Measurements from ENCODE around the gene DCAF8. TPM values are rescaled to one million over a fixed set of nuclear protein-coding genes. Genes with fewer than 3 reads are reported as not detected.

Gene DCAF8
- total RNA-seq, 1 donor from 2014 or later: 172 TPM

- H3K36me3 Mint-ChIP-seq (ENCODE audit: insufficient read depth): peaks cover 13% of the 10 kb centered on the region
- no peaks in the 10 kb centered on the region for H3K9me3 Mint-ChIP-seq (ENCODE audit: low read depth)
- H3K4me1 Mint-ChIP-seq (ENCODE audit: low read depth): peaks cover 11% of the 10 kb centered on the region
- H3K27me3 Mint-ChIP-seq: no peaks in the 10 kb centered on the region
- H3K27ac Mint-ChIP-seq: no peak overlapping the region
- DNase-seq (ENCODE audit: low spot score, unreplicated experiment): no peak
- TF ChIP-seq CTCF (IDR thresholded peaks at IDR 0.05; ENCODE audit: unreplicated experiment): no peak
- peak overlapping the region; percentile 89 for H3K4me3 Mint-ChIP-seq (ENCODE audit: low read depth)
These were observed 23.2 kb upstream of the DCAF8 start for GRCh38 chr1:160285506-160285905.

GRCh38 chr1:160284782-160285344 is 22.5 kb upstream of the DCAF8 start, which contains the start of gene PEX19:
Gene PEX19 (minus strand): TSS chr1:160285133. CDS start chr1:160285124, 9 bp downstream.
- no peaks in the 10 kb centered on the region for H3K27me3 Mint-ChIP-seq
- no peaks in the 10 kb centered on the region for H3K9me3 Mint-ChIP-seq (ENCODE audit: low read depth)
- peak within 1 kb of the TSS; percentile 96 for H3K27ac Mint-ChIP-seq
- peak; percentile 83 for DNase-seq (ENCODE audit: low spot score, unreplicated experiment)
- TF ChIP-seq CTCF (IDR thresholded peaks at IDR 0.05; ENCODE audit: unreplicated experiment): no peak
- peaks cover 11% of the 10 kb centered on the region for H3K4me1 Mint-ChIP-seq (ENCODE audit: low read depth)
- H3K36me3 Mint-ChIP-seq (ENCODE audit: insufficient read depth): peaks cover 13% of the 10 kb centered on the region
- peak within 1 kb of the TSS; percentile 89 for H3K4me3 Mint-ChIP-seq (ENCODE audit: low read depth)

GRCh38 chr1:160284220-160284781 is 22.0 kb upstream of the DCAF8 start:
- TF ChIP-seq CTCF (IDR thresholded peaks at IDR 0.05; ENCODE audit: unreplicated experiment): no peak
- Mint-ChIP-seq H3K4me1 (ENCODE audit: low read depth) (peaks cover 11% of the 10 kb centered on the region), H3K27me3 (no peaks in the 10 kb centered on the region), H3K27ac (peak overlapping the region; percentile 96), H3K9me3 (ENCODE audit: low read depth) (no peaks in the 10 kb centered on the region), H3K36me3 (ENCODE audit: insufficient read depth) (peaks cover 13% of the 10 kb centered on the region), H3K4me3 (ENCODE audit: low read depth) (peak overlapping the region; percentile 89)
- no peak for DNase-seq (ENCODE audit: low spot score, unreplicated experiment)

- no peaks in the 10 kb centered on the region for H3K9me3 Mint-ChIP-seq (ENCODE audit: low read depth)
- no peak overlapping the region for H3K27ac Mint-ChIP-seq
- H3K27me3 Mint-ChIP-seq: no peaks in the 10 kb centered on the region
- DNase-seq (ENCODE audit: low spot score, unreplicated experiment): no peak
- H3K4me1 Mint-ChIP-seq (ENCODE audit: low read depth): peaks cover 11% of the 10 kb centered on the region
- TF ChIP-seq CTCF (IDR thresholded peaks at IDR 0.05; ENCODE audit: unreplicated experiment): no peak
- peaks cover 15% of the 10 kb centered on the region for H3K36me3 Mint-ChIP-seq (ENCODE audit: insufficient read depth)
- H3K4me3 Mint-ChIP-seq (ENCODE audit: low read depth): no peak overlapping the region
These were observed 20.5 kb upstream of the DCAF8 start for GRCh38 chr1:160282807-160283206.

- no peak overlapping the region for H3K4me3 Mint-ChIP-seq (ENCODE audit: low read depth)
- no peak overlapping the region for H3K27ac Mint-ChIP-seq
- H3K27me3 Mint-ChIP-seq: no peaks in the 10 kb centered on the region
- peaks cover 15% of the 10 kb centered on the region for H3K36me3 Mint-ChIP-seq (ENCODE audit: insufficient read depth)
- no peaks in the 10 kb centered on the region for H3K9me3 Mint-ChIP-seq (ENCODE audit: low read depth)
- no peak for TF ChIP-seq CTCF (IDR thresholded peaks at IDR 0.05; ENCODE audit: unreplicated experiment)
- no peaks in the 10 kb centered on the region for H3K4me1 Mint-ChIP-seq (ENCODE audit: low read depth)
- DNase-seq (ENCODE audit: low spot score, unreplicated experiment): no peak
These were observed 15.6 kb upstream of the DCAF8 start for GRCh38 chr1:160277987-160278386.
